GM19238 (cell line): ENCODE measurements around the gene ZNF774.
A peak's percentile ranks its signal among the peaks of the same experiment; 100 is the strongest.
"Not testable (repeated sequence)": the region's sequence is repeated elsewhere in the genome, so short reads cannot be mapped to it uniquely, and the experiment has no call there.

ENCODE experiments used
- DNase-seq: peaks from one replicate; pipeline ENCODE4 v3.0.0; 2011; ENCODE audit warnings: low spot score; ENCODE audit not compliant: insufficient read length

Gene ZNF774

DNA sequence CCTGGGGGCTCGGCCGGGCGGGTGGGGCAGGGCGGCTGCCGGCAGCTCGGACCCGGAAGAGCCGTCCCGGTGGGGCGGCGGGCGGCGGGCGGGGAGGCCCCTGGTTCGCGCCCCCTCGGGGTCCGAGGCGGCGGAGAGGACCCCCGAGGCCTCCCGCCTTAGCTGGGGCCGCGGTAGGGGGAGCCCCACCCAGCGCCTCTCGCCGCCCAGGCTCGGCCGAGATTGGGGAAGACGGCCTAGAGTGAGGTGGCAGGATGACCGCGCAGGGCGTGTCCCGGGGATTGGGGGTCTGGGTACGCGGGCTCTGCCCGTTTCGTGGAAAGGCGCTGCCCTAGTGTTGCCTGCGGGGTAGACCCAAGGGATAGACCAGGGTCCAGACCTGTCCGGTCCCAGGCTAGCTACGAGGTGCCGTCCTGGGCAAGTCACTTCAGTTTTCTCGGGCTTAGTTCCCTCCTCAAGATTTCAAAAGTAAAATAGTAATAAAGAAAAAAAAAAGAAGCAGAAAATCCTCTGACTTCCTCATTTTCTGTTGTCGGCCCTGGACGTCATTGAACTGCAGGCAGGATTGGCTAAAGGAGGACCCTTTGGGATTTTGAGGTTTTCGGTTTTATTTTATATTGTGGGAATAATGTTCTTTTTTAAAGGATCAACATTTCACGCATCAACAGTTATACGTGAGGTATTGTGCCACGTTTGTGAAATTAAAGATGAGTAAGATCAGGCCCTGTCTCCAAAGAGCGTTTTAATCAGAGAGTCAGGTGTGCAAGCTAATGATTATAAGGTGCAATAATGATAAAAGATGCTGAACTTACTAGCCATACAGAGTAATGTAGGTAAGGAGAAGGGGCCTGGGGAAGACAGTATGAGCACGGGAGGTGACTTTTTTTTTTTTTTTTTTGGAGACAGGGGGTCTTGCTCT, 36.6 kb downstream of the ZNF774 start:
- DNase-seq = peak; percentile 57

DNA sequence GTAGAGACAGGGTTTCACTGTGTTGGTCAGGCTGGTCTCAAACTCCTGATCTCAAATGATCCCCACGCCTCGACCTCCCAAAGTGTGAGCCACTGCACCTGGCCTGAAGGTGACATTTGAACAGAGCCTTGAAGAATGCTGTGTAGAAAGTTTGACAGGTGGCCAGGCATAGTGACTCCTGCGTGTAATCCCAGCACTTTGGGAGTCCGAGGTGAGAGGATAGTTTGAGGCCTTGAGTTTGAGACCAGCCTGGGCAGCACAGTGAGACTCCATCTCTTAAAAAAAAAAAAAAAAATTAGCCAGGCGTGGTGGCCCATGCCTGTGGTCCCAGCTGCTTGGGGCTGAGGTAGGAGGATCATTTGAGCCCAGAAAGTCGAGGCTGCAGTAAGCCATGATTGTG, 37.4 kb downstream of the ZNF774 start:
- DNase-seq = no peak

DNA sequence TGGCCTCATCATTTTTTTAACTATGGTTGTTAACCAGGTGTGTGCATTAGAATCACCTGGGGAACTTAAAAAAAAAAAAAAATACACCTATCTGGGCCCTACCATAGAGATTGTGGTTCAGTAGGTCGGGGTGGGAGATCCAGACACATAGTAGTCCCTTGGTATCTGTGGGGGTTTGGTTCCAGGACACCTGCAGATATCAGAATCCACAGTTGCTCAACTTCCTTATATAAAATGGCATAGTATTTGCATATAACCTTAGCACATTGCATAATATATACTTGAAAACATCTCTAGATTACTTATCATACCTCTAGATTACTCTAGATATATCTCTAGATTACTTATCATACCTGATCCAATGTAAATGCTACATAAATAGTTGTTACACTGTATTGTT, 41.0 kb downstream of the ZNF774 start:
- DNase-seq = no peak

DNA sequence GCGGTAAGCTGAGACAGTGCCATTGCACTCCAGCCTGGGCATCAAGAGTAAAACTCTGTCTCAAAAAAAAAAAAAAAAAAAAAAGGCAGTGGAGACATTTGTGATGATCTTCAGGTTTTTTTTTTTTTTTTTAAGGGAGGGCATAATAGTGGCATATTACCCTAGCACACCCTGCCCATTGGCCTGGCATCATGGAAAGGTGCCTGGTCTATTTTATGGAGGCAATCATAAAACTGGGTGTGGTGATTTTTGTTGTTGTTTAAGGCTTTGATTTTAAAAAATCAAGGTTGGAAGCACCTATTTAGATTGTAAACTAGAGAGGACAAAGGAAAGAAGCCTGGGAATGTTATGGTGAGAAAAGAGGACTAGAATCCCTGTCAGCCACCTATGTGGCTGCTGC, 42.0 kb downstream of the ZNF774 start:
- no peak for DNase-seq

- DNase-seq = no peak
These were observed 42.8 kb downstream of the ZNF774 start for GRCh38 chr15:90394748-90395442.

DNA sequence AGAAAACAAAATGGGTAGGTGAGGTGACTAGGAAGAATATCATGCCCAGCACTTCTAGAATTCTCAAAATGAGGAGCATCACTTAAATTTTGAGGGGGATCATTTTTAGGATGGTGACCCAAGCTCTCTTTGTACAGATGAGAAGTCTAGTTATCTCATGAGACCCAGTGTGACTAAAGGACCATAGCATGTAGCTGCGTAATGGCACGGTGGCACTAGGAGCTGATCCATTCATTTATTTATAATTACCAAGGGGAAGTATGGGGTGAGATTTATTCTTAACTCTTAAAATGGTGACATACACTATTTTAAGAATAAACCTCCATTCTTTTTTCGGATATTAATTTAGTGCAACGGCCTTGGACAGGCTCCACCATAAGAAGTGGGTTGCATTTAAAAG, 44.2 kb downstream of the ZNF774 start:
- DNase-seq = no peak

DNA sequence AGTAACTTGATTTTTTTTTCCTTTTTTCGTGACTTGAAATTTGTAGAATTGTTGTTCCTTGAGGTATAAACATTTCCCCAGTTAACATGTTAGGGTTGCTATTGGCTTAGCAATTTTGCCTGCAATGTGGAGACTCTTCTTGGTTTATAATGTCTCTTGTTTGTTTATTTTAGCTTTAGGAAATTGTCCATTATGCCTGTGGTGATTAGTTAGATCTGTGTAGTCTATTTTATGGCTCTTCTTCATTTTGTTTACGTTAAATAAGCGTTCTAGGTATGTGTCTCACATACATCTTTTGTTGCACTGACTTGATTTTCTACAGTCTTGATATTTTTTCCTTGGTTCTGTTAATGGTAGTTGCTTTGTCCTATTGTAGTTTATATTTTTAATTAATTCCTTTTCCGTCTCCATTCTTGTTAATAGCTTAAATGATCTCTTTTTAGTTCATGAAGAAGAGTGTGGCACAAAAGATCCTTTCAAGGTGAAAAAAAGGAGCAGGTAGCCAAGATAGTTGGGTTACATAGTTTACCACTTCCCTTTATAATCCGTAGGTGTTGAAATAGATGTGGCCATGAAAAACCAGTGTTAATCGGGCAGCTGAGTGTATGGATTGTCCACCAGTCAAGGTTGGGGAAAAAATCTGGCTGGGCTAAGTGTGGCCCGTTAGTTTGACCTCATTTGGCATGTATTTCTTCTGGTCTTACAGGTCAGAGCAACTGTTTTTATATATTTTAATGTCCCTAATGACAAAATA, 48.1 kb downstream of the ZNF774 start:
- no peak for DNase-seq

- DNase-seq = peak; percentile 66
These were observed 48.8 kb downstream of the ZNF774 start for GRCh38 chr15:90400759-90401314.

DNA sequence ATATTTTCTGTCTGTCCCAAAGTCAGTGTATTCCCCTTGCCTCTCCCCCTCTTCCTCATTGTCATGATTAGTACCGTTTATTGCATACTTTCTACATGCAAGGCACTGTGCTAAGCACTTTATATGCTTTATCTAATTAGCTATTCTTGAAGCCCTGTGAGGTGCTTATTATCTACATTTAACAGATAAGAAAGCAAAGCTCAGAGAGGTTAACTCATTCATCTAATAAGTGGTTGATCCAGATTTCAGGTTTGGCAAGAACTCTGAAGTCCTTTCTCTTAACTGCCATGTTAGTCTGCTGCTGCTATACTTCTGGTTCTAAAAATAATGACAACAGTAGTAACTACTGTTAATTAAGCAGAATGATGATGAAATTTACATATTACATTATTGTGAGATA, 49.4 kb downstream of the ZNF774 start:
- no peak for DNase-seq

GRCh38 chr15:90402223-90402622, 50.1 kb downstream of the ZNF774 start:
- no peak for DNase-seq

DNA sequence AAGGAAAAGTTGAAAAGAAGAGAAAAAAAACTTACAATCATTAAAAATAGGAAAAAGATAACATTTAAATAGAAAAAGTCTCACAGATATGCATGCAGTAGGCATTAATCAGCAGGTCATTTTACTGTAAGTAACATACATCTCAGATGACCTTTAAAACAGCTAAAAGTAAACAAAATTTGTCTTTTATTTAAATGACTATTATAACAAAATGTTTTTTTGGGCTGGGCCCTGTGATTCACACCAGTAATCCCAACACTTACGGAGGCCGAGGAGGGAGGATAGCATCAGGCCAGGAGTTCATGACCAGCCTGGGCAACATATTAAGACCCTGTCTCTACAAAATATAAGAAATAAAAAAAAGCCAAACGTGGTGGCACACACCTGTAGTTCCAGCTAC, 50.7 kb downstream of the ZNF774 start:
- DNase-seq = no peak

DNA sequence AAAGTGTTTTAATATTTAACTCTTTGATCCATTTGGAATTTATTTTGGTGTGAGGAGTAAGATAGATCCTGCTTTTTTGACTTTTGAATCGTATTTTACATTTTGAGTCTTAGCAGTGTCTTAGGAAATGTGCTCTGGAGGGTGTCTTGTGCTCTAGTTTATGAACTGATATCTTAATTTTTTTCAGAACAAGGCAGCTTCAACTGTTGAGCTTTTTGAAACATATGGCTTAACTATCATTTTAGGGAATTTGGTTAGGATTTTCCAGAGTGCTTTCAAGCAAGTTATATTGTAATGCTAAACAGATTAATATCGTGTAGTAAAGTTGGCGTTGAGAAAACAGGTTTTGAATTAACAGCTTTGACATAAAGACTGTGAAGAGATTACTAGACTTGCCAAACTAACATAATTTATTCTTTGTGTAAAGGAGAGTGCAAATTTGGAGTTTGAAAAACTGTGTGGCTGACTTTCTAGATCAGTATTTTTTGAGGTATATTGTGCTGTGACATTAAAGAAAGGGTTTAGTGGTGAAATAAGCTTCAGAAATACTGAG, 53.0 kb downstream of the ZNF774 start:
- DNase-seq = no peak

DNA sequence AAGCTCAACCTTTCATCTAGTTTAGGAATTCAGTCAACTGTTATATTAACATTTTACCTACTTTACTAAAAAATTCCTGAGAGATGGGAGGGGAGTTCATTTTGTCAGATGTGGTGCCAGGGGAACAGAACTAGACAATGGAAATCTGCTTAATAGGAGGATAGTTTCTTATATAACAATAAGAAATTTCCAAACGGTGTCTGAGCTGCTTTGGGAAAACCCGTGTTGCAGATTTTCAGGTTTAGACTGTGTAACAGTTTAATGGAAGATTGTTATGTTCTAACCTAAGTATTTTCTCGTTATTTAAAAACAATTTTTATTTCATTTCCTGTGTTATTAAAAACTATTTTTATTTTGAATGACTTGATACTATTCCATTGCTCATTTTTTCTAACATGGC, 55.3 kb downstream of the ZNF774 start:
- DNase-seq = no peak

DNA sequence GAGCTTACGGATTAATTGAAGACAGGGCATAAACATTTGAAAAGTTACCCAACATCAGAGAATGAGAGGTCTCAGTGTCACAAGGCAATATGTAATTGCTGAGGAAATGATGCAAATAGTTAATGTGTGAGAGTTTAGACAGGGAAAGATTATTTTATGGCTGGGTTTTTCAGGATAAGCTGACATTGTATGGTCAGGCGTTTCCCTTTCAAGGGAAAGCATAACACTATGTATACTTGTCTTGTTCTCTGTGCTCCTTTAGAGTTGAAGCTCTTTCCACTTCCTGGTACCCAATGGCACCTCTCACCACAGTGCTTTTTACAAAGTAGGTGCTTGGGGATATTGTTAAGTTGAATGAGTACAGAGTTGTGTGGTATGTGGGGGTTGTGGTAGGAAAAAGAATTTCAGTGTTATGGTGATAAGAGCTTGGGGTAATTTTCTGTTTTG, 55.8 kb downstream of the ZNF774 start:
- no peak for DNase-seq

- DNase-seq = no peak
These were observed 56.6 kb downstream of the ZNF774 start for GRCh38 chr15:90408657-90409056.

- not testable (repeated sequence) for DNase-seq
These were observed 57.5 kb downstream of the ZNF774 start for GRCh38 chr15:90409587-90409986.

DNA sequence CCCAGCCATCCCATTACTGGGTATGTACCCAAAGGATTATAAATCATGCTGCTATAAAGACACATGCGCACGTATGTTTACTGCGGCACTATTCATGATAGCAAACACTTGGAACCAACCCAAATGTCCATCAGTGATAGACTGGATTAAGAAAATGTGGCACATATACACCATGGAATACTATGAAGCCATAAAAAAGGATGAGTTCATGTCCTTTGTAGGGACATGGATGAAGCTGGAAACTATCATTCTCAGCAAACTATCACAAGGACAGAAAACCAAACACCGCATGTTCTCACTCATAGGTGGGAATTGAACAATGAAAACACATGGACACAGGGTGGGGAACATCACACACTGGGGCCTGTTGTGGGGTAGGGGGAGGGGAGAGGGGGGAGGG, 58.2 kb downstream of the ZNF774 start:
- not testable (repeated sequence) for DNase-seq

DNA sequence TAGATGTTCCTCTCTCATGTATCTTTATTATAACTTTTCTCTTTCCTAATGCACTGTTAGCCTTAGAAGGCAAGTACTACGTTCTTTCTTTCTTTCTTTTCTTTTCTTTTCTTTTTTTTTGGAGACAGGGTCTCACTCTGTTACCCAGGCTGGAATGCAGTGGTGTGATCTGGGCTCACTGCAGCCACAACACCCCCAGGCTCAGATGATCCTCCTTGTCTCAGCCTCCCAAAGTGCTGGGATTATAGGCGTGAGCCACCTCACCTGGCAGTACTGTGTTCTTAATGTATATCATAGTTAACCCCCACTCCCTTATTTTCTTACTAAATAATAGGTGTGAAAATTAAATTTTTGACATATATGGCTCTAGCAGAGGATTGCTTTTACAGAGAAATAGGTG, 59.1 kb downstream of the ZNF774 start:
- DNase-seq = no peak
